Measurements from ENCODE around the gene TRIM65.

TRIM65 gene

GRCh38 chr17:75902406-75902805 is 5.7 kb upstream of the TRIM65 start:
- Mint-ChIP-seq H3K4me3 (no peak overlapping the region), H3K27ac (no peak overlapping the region), H3K4me1 (peaks cover 11% of the 10 kb centered on the region), H3K36me3 (ENCODE audit: low read depth) (peaks cover 18% of the 10 kb centered on the region), H3K9me3 (no peaks in the 10 kb centered on the region), H3K27me3 (ENCODE audit: low read depth, poor library complexity) (no peaks in the 10 kb centered on the region)
- no peak for DNase-seq
- TF ChIP-seq CTCF (IDR thresholded peaks at IDR 0.05) = no peak

- TF ChIP-seq CTCF (IDR thresholded peaks at IDR 0.05) = no peak
- Mint-ChIP-seq H3K4me1 (peaks cover 14% of the 10 kb centered on the region), H3K27ac (no peak overlapping the region), H3K9me3 (no peaks in the 10 kb centered on the region), H3K36me3 (ENCODE audit: low read depth) (peaks cover 18% of the 10 kb centered on the region), H3K27me3 (ENCODE audit: low read depth, poor library complexity) (no peaks in the 10 kb centered on the region), H3K4me3 (no peak overlapping the region)
- DNase-seq = no peak
Observed at GRCh38 chr17:75901727-75902126, 5.0 kb upstream of the TRIM65 start.

- no peaks in the 10 kb centered on the region for H3K9me3 Mint-ChIP-seq
- H3K4me1 Mint-ChIP-seq = peaks cover 14% of the 10 kb centered on the region
- H3K36me3 Mint-ChIP-seq (ENCODE audit: low read depth) = peaks cover 18% of the 10 kb centered on the region
- TF ChIP-seq CTCF (IDR thresholded peaks at IDR 0.05) = no peak
- H3K27ac Mint-ChIP-seq = no peak overlapping the region
- DNase-seq = no peak
- H3K27me3 Mint-ChIP-seq (ENCODE audit: low read depth, poor library complexity) = no peaks in the 10 kb centered on the region
- no peak overlapping the region for H3K4me3 Mint-ChIP-seq
Observed at GRCh38 chr17:75900691-75901533, 4.2 kb upstream of the TRIM65 start.

- Mint-ChIP-seq H3K27ac (no peak overlapping the region), H3K4me3 (no peak overlapping the region), H3K27me3 (ENCODE audit: low read depth, poor library complexity) (no peaks in the 10 kb centered on the region), H3K9me3 (no peaks in the 10 kb centered on the region), H3K4me1 (peaks cover 23% of the 10 kb centered on the region), H3K36me3 (ENCODE audit: low read depth) (peaks cover 18% of the 10 kb centered on the region)
- DNase-seq = no peak
- no peak for TF ChIP-seq CTCF (IDR thresholded peaks at IDR 0.05)
Observed at GRCh38 chr17:75899767-75900468, 3.2 kb upstream of the TRIM65 start.

- peaks cover 2% of the 10 kb centered on the region for H3K27me3 Mint-ChIP-seq (ENCODE audit: low read depth, poor library complexity)
- DNase-seq = no peak
- no peaks in the 10 kb centered on the region for H3K9me3 Mint-ChIP-seq
- peaks cover 18% of the 10 kb centered on the region for H3K36me3 Mint-ChIP-seq (ENCODE audit: low read depth)
- H3K4me1 Mint-ChIP-seq = peaks cover 27% of the 10 kb centered on the region
- H3K4me3 Mint-ChIP-seq = no peak overlapping the region
- H3K27ac Mint-ChIP-seq = no peak overlapping the region
- TF ChIP-seq CTCF (IDR thresholded peaks at IDR 0.05) = no peak
Observed at GRCh38 chr17:75899353-75899752, 2.6 kb upstream of the TRIM65 start.
